Fibroblast of skin of left biceps (primary cell): Measurements from ENCODE around the gene NCAM1.

ENCODE experiments used
- DNase-seq, 2 experiments: peaks; one replicate each; pipeline ENCODE4 v3.0.0-alpha.2; 2013; ENCODE audit warnings: low read depth in 2 of 2

The NCAM1 gene

GRCh38 chr11:113199866-113200265 lies 238.6 kb downstream of the NCAM1 start:
- peak; percentile 24 to 34 for DNase-seq

GRCh38 chr11:113201054-113201818 lies 240.0 kb downstream of the NCAM1 start:
- DNase-seq = no peak

DNA sequence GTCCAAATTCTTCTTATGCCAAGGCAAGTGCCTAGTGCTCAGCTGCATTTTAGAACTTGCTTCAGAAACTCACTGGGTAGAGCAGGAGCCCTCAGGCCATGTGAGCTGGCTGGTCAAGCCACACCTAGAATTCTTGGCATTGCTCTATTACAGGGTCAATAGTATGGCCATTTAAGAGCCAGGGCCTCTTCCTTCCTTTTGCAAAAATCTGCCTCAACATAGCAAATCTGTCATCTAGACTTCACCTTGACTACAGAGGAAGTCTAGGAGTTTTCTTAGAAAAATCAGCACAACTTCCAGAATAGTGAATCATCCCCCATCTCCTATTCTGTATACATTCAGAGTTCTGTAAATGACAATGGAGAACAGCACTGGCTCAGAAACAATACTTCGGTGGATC lies 241.2 kb downstream of the NCAM1 start:
- no peak for DNase-seq

- DNase-seq = no peak
Measured at GRCh38 chr11:113203141-113203753, 242.0 kb downstream of the NCAM1 start.

- DNase-seq = no peak
Measured at GRCh38 chr11:113204280-113204679, 243.1 kb downstream of the NCAM1 start.

GRCh38 chr11:113213549-113213948 lies 252.3 kb downstream of the NCAM1 start:
- no peak for DNase-seq

- no peak for DNase-seq
Measured at GRCh38 chr11:113222241-113222640, 261.0 kb downstream of the NCAM1 start.

DNA sequence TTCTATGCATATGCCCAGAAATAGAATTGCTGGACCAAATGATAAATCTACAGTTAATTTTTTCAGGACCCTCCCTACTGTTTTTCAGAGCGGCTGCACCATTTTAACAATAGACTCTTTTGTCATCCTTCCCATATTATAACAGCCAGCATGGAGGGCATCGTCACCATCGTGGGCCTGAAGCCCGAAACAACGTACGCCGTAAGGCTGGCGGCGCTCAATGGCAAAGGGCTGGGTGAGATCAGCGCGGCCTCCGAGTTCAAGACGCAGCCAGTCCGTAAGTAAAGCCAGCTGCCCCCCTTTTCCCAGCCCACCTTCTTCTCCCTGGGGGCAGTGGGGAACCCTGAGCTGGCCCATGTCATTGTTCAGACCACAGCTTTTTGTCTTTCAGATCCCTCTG lies 273.7 kb downstream of the NCAM1 start:
- DNase-seq = no peak

GRCh38 chr11:113237261-113237660 lies 276.0 kb downstream of the NCAM1 start:
- no peak for DNase-seq

DNA sequence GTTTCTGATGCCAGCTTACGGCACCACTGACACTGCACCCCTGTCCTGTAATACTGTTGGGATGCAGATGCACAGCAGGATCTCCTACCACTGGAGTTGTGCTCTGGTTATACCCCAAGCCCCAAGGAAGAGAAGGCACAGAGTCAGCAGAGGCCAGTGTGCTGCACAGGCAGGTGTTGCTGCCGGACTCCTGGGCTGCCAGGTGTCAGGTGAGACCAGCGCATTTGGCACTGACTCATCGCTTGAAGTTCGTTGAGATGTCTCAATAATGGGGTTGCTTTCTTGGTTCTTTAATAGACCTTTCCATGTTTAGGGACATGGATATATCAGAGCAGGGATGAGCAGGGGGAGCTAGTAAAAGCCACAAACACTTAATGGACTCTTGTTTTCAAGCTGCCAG lies 277.5 kb downstream of the NCAM1 start:
- no peak for DNase-seq

DNA sequence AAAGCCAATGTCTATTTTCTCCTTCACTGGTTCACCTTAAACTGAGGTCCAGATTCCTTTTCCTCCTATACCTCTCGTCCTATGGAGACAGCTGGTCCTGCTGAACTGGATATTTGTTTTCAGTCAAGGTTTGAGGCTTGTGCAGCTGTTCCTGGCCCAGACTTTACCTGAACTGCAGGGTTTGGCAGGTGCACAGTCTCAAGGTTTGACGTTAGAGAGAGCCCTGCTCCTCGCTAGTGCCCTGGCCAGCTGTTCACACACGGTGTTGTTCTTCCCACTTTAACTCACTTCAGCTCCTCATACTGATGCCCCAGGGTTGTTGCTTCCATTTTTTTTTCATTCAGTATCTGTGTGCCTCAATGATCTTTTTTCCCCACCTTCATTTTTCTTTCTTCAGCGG lies 279.2 kb downstream of the NCAM1 start:
- DNase-seq = no peak

DNA sequence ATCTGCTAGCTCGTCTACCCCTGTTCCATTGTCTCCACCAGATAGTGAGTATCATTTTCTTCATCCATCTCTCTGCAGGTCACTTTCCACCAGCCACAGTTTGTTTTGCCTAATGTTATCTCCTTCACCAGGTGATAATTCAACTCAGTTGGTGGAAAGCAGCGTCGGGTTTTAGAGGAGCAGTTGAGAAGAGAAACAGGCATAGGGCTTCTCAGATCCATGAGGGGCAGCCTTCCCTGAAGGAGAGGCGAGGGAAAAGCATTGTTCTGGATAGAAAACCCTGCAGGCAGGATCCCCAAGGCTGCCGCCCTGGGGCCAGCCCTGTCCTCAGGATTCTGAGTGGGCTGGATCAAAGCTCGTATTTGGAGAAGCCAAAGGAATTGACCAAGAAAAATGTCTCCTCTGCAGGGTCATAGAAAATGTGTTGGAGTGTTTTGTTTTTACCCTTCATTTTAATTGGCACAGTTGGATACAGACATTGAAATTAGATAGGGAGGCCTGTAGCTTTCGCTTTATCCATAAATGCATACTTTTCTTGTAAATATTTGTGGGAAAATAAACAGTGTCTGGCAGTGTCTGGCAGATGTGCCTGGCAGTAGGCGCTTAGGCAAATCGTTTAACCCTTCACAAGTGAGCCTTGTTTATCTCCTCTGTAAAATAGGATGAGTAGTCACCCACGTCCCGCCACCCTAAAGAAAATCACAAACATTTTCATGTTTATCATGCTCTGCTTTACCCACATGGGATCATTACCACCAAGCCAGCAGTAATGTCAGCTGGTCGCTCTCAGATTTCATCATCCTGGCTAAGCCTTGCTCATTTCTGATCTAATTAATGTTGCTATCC lies 279.8 kb downstream of the NCAM1 start:
- no peak for DNase-seq

DNA sequence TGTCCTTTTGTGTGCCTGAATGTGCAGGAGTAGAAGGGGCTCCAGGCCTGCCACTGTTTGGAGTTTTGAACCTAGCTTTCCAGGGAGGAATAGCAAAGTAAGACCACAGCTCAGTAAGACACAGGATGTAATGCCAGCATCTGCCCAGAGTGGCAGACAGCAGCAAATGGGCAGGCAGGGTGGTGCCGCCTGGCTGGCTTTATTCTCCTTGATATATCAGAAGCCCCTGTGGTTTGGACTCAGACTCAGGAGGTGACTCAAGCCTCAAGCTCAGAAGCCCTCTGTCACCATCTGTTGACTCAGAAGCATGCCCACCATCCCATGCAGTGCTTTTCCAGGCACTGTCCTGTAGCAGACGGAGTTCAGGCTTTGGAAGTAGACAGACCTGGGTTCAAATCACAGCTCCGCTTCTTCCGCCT lies 280.4 kb downstream of the NCAM1 start:
- DNase-seq = no peak

GRCh38 chr11:113242060-113242459 lies 280.8 kb downstream of the NCAM1 start:
- DNase-seq = no peak

GRCh38 chr11:113242767-113243397 lies 281.7 kb downstream of the NCAM1 start:
- peak in 1 of 2 experiments; percentile 31 for DNase-seq

DNA sequence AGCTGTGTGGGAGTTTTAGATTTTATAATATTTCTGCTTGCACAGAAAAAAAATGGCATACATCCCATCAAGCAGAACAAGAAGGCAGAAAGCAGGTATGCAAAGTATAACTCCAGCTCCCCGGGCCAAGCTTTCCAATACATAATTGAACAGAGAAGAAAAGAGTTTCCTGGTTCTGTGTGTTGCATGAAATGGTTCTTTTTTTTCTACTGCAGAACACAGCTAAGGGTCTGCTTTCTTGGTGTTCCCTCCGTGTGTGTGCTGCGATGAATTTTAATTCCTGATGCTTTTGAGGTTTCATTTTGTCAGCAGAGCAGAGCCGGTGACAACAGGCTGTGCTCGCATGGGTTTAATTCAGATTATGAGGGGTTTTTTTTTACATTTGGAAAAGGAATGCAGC lies 282.5 kb downstream of the NCAM1 start:
- DNase-seq = no peak

DNA sequence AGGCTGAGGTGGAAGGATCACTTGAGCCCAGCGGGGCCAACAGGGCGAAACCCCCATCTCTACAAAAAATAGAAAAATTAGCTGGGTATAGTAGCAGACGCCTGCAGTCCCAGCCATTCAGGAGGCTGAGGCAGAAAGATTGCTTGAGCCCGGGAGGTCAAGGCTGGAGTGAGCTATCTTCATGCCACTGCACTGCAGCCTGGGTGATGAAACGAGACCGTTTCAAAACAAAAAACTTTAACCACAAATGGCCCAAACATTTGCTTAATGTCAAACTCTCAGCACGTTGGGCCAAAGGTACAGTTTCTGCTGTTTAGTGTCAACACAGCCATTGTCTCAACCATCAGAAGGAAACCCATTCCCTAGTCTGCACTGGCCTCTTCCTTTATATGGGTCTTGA lies 284.0 kb downstream of the NCAM1 start:
- no peak for DNase-seq

GRCh38 chr11:113247221-113247620 lies 286.0 kb downstream of the NCAM1 start:
- no peak for DNase-seq

GRCh38 chr11:113247966-113248365 lies 286.7 kb downstream of the NCAM1 start:
- DNase-seq = no peak

GRCh38 chr11:113248702-113249490 lies 287.7 kb downstream of the NCAM1 start:
- DNase-seq = no peak

DNA sequence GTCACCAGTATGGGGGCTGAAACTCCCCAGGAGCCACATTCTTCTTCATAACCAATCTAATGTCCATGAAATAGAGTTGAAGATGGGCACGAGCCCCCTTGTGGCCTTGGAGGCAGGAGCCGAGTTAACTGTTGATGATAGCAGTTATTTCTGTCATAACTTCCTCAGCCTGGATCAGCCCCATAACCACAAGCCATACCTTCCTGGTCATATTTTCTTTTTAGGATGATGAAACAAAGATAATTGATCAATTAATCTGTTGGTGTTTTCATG lies 288.2 kb downstream of the NCAM1 start:
- DNase-seq = no peak

- no peak for DNase-seq
Measured at GRCh38 chr11:113249786-113250185, 288.6 kb downstream of the NCAM1 start.
